HEK293 (cell line): ENCODE data around the gene ATP2B3.

Source experiments
- CTCF ChIA-PET: fragments of 350-600 bp; formaldehyde crosslinking; extraction: SDS; loops from one replicate; lab custom pipeline; 2021; ENCODE audit warnings: antibody characterized with exemption; lab: Yijun Ruan, JAX
- POLR2A ChIA-PET: fragments of 300-600 bp; formaldehyde crosslinking; extraction: SDS; loops from one replicate; lab custom pipeline; 2020; ENCODE audit warnings: antibody characterized with exemption, inconsistent platforms; lab: Yijun Ruan, JAX
- H3K27ac ChIP-seq: fragments of 200-500 bp; sonication (Bioruptor generic); 2 replicates; pipeline ENCODE4 v1.5.1; 2014; ENCODE audit warnings: low read depth, low read length, control low read depth, inconsistent platforms; ENCODE audit errors: extremely low read depth
- H3K36me3 ChIP-seq, 2 experiments: fragments of 200-500 bp in 1 of 2; sonication (Bioruptor generic) in 1 of 2; 1 replicate in 1 of 2; 2 replicates in 1 of 2; pipeline ENCODE4 v1.5.1; 2014 to 2017; ENCODE audit warnings: inconsistent platforms in 2 of 2, low read length in 2 of 2; ENCODE audit not compliant: control insufficient read depth in 2 of 2, insufficient read depth in 1 of 2
- H3K4me1 ChIP-seq: fragments of 200-500 bp; sonication (Bioruptor generic); 2 replicates; pipeline ENCODE4 v1.5.1; 2014; ENCODE audit warnings: mild to moderate bottlenecking, low read length, inconsistent platforms; ENCODE audit not compliant: control insufficient read depth, insufficient read depth
- H3K4me3 ChIP-seq: 2 replicates; pipeline ENCODE4 v1.5.1; 2011; ENCODE audit warnings: low read depth, mild to moderate bottlenecking, control low read depth, low read length, moderate library complexity
- H3K9me3 ChIP-seq: fragments of 200-500 bp; sonication (Bioruptor generic); 2 replicates; pipeline ENCODE4 v1.5.1; 2014; ENCODE audit warnings: low read depth, low read length, inconsistent platforms; ENCODE audit not compliant: control insufficient read depth, insufficient read depth
- BCL11B ChIP-seq: fragments of 450-650 bp; formaldehyde crosslinking; IDR thresholded peaks from 2 replicates; pipeline ENCODE4 v1.5.1; 2016; ENCODE audit warnings: low read depth, missing biosample characterization, missing genetic modification characterization
- CTCF ChIP-seq: fragments of 450-650 bp; formaldehyde crosslinking; IDR thresholded peaks from 2 replicates; pipeline ENCODE4 v1.5.1; 2016; ENCODE audit warnings: missing biosample characterization, missing genetic modification characterization
- FEZF1 ChIP-seq: fragments of 450-650 bp; formaldehyde crosslinking; IDR thresholded peaks from 2 replicates; pipeline ENCODE4 v1.5.1; 2016; ENCODE audit warnings: missing biosample characterization, missing genetic modification characterization
- HOXC10 ChIP-seq: sonication (generic); formaldehyde crosslinking; IDR thresholded peaks from 2 replicates; pipeline ENCODE4 v1.8.1; 2023; ENCODE audit warnings: mild to moderate bottlenecking, missing genetic modification reagents
- MEIS1 ChIP-seq: sonication (generic); formaldehyde crosslinking; IDR thresholded peaks from 2 replicates; pipeline ENCODE4 v1.8.1; 2022; ENCODE audit warnings: missing genetic modification reagents, mild to moderate bottlenecking, borderline replicate concordance
- MYNN ChIP-seq: fragments of 450-650 bp; formaldehyde crosslinking; IDR thresholded peaks from 2 replicates; pipeline ENCODE4 v1.5.1; 2016; ENCODE audit warnings: missing biosample characterization, missing genetic modification characterization, borderline replicate concordance
- PRDM10 ChIP-seq: fragments of 450-650 bp; formaldehyde crosslinking; IDR thresholded peaks from 2 replicates; pipeline ENCODE4 v1.5.1; 2016; ENCODE audit warnings: missing biosample characterization, missing genetic modification characterization
- REPIN1 ChIP-seq: fragments of 450-650 bp; formaldehyde crosslinking; IDR thresholded peaks from 2 replicates; pipeline ENCODE4 v1.5.1; 2017; ENCODE audit warnings: missing biosample characterization, missing genetic modification characterization, low read depth
- TCF7L2 ChIP-seq: IDR thresholded peaks from 2 replicates; pipeline ENCODE4 v1.6.1; 2011; ENCODE audit warnings: low read depth, mild to moderate bottlenecking, inconsistent platforms, low read length, moderate library complexity, borderline replicate concordance
- ZBTB44 ChIP-seq: fragments of 450-650 bp; IDR thresholded peaks from 2 replicates; pipeline ENCODE4 v1.5.1; 2018; ENCODE audit warnings: missing biosample characterization, mild to moderate bottlenecking, missing genetic modification characterization
- ZFP3 ChIP-seq: fragments of 450-650 bp; formaldehyde crosslinking; IDR thresholded peaks from 2 replicates; pipeline ENCODE4 v1.5.1; 2016; ENCODE audit warnings: low read depth, missing biosample characterization, missing genetic modification characterization
- ZNF10 ChIP-seq: fragments of 450-650 bp; formaldehyde crosslinking; IDR thresholded peaks from 2 replicates; pipeline ENCODE4 v1.5.1; 2017; ENCODE audit warnings: missing biosample characterization, missing genetic modification characterization
- ZNF184 ChIP-seq: fragments of 450-650 bp; IDR thresholded peaks from 2 replicates; pipeline ENCODE4 v1.5.1; 2018; ENCODE audit warnings: missing biosample characterization, mild to moderate bottlenecking, missing genetic modification characterization
- ZNF19 ChIP-seq: fragments of 450-650 bp; formaldehyde crosslinking; IDR thresholded peaks from 2 replicates; pipeline ENCODE4; 2016; ENCODE audit warnings: missing biosample characterization, missing genetic modification characterization, low read depth
- ZNF239 ChIP-seq: fragments of 450-650 bp; formaldehyde crosslinking; IDR thresholded peaks from 2 replicates; pipeline ENCODE4 v1.5.1; 2016; ENCODE audit warnings: missing biosample characterization, missing genetic modification characterization
- ZNF24 ChIP-seq: fragments of 450-650 bp; formaldehyde crosslinking; IDR thresholded peaks from 2 replicates; pipeline ENCODE4 v1.5.1; 2016; ENCODE audit warnings: missing biosample characterization, missing genetic modification characterization
- ZNF362 ChIP-seq: fragments of 450-650 bp; formaldehyde crosslinking; IDR thresholded peaks from 2 replicates; pipeline ENCODE4 v1.5.1; 2016; ENCODE audit warnings: missing biosample characterization, missing genetic modification characterization
- ZNF394 ChIP-seq: fragments of 450-650 bp; formaldehyde crosslinking; IDR thresholded peaks from 2 replicates; pipeline ENCODE4 v1.5.1; 2016; ENCODE audit warnings: missing biosample characterization, missing genetic modification characterization, mild to moderate bottlenecking, moderate library complexity, borderline replicate concordance
- ZNF433 ChIP-seq: fragments of 450-650 bp; formaldehyde crosslinking; IDR thresholded peaks from 2 replicates; pipeline ENCODE4 v1.5.1; 2016; ENCODE audit warnings: missing biosample characterization, missing genetic modification characterization, low read depth
- ZNF501 ChIP-seq: fragments of 450-650 bp; formaldehyde crosslinking; IDR thresholded peaks from 2 replicates; pipeline ENCODE4 v1.5.1; 2016; ENCODE audit warnings: missing biosample characterization, missing genetic modification characterization
- ZNF549 ChIP-seq: fragments of 450-650 bp; IDR thresholded peaks from 2 replicates; pipeline ENCODE4 v1.5.1; 2018; ENCODE audit warnings: missing biosample characterization, missing genetic modification characterization, mild to moderate bottlenecking, inconsistent platforms, moderate library complexity
- ZNF580 ChIP-seq: fragments of 450-650 bp; formaldehyde crosslinking; IDR thresholded peaks from 2 replicates; pipeline ENCODE4 v1.5.1; 2016; ENCODE audit warnings: missing biosample characterization, missing genetic modification characterization
- ZNF600 ChIP-seq: fragments of 450-650 bp; formaldehyde crosslinking; IDR thresholded peaks from 2 replicates; pipeline ENCODE4 v1.5.1; 2016; ENCODE audit warnings: missing biosample characterization, missing genetic modification characterization
- ZNF664 ChIP-seq: fragments of 450-650 bp; formaldehyde crosslinking; IDR thresholded peaks from 2 replicates; pipeline ENCODE4 v1.5.1; 2016; ENCODE audit warnings: missing biosample characterization, missing genetic modification characterization
- ZNF701 ChIP-seq: fragments of 450-650 bp; formaldehyde crosslinking; IDR thresholded peaks from 2 replicates; pipeline ENCODE4 v1.5.1; 2016; ENCODE audit warnings: missing biosample characterization, missing genetic modification characterization
- ZSCAN23 ChIP-seq: fragments of 450-650 bp; formaldehyde crosslinking; IDR thresholded peaks from 2 replicates; pipeline ENCODE4 v1.5.1; 2016; ENCODE audit warnings: missing biosample characterization, missing genetic modification characterization

ATP2B3 gene

GRCh38 chrX:153519569-153520286 is 2.3 kb downstream of the ATP2B3 start (continued):
- TF ChIP-seq ZNF580 (tag by site-specific recombination) = no peak
- no peak for TF ChIP-seq ZNF362 (tag by site-specific recombination)
- TF ChIP-seq REPIN1 = no peak
- no peak for TF ChIP-seq ZNF239 (tag by site-specific recombination)
- no peak for TF ChIP-seq ZFP3 (tag by site-specific recombination)
- no peak for TF ChIP-seq ZNF19 (tag by site-specific recombination)
- no peak for TF ChIP-seq ZNF549 (tag by site-specific recombination)
- no peak for TF ChIP-seq FEZF1
- no peak for TF ChIP-seq BCL11B (tag by site-specific recombination)

GRCh38 chrX:153520287-153520917 is 3.0 kb downstream of the ATP2B3 start:
- CTCF ChIA-PET = interaction anchor here (1.4 to 2.4 kb wide), 2 partner anchors 13 to 147 kb away, joined by 3 to 14 read pairs; no protein-coding TSS in a partner anchor
- Histone ChIP-seq H3K4me3 (no peak overlapping the region), H3K9me3 (no peaks in the 10 kb centered on the region), H3K4me1 (no peaks in the 10 kb centered on the region), H3K36me3 (no peaks in the 10 kb centered on the region), H3K27ac (no peak overlapping the region)
- POLR2A ChIA-PET = no interaction called here
- TF ChIP-seq CTCF = no peak
- TF ChIP-seq ZNF184 (tag by site-specific recombination) = no peak
- no peak for TF ChIP-seq ZSCAN23 (tag by site-specific recombination)
- TF ChIP-seq ZNF433 (tag by site-specific recombination) = no peak
- TF ChIP-seq ZBTB44 = no peak
- no peak for TF ChIP-seq MEIS1
- TF ChIP-seq ZNF10 (tag by site-specific recombination) = no peak
- no peak for TF ChIP-seq ZNF600
- TF ChIP-seq ZNF24 (tag by site-specific recombination) = no peak
- no peak for TF ChIP-seq MYNN (tag by site-specific recombination)
- no peak for TF ChIP-seq TCF7L2
- TF ChIP-seq ZNF701 (tag by site-specific recombination) = no peak
- no peak for TF ChIP-seq PRDM10 (tag by site-specific recombination)
- TF ChIP-seq ZNF664 (tag by site-specific recombination) = no peak
- no peak for TF ChIP-seq ZNF394 (tag by site-specific recombination)
- TF ChIP-seq HOXC10 (CRISPR knock-in tag) = no peak
- no peak for TF ChIP-seq ZNF501 (tag by site-specific recombination)
